Measurements from ENCODE around the gene ENO4.
A peak's percentile ranks its signal among the peaks of the same experiment; 100 is the strongest.

ENO4 gene

GRCh38 chr10:116831086-116831485 lies 18.2 kb upstream of the ENO4 start:
- DNase-seq = no peak

DNA sequence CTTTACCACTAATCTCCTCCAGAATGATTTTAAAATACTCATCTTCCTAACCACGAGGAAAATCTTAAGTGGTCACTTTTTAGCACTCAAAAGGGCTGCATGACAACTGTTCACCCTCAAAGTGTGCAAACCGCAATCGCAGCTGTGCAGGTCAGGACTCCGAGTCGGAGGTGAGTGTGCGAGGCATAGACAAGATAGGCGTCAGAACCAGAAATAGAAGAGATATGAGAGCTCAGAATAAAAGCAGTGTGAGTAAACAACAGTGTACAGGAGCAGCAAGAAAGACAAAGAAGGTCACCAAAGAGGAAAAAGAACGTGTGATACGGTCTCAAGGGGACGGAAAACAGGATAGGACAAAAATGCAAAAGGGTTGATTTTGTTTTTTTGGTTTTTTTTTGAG lies 17.5 kb upstream of the ENO4 start:
- no peak for DNase-seq

- DNase-seq = no peak
Observed at GRCh38 chr10:116833986-116834985, 15.0 kb upstream of the ENO4 start.

DNA sequence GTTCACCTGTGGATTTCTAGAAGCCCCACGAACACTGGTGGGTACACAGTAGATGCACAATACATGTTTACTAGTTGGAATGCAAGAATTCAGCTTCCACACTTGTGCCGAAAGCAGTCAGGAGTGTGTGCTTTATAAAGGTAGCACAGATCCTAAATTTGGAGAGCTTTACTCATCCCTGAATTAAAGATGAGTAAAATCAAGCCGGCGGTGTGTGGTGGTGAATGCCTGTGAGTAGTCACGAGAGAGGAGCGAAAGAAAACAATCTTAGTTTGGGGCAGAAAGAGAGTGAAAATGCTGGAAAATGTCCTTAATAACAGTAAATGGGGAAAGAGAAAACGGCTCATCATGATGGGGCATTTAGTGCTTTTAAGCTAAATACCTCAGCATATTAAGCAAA lies 13.6 kb upstream of the ENO4 start:
- no peak for DNase-seq

DNA sequence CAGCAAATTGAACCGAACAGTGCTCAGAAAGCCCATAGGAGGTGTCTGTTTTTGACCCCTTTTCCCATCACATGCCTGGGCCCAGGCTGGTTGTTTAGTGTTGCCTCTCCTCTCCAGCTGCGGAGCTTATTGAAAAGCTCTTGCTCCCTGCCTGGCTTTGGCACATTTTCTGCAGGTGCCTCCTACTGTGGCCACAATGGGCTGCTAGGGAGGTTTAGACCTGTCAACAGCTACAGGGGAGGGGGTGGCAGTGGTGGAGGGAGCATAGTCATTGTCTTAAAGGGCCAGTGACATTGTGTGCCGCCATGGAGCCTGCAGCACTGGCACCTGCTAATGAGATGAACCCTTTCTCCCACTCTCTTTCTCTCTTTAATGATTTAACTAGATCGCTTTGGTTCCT lies 13.2 kb upstream of the ENO4 start:
- no peak for DNase-seq

- DNase-seq = no peak
Observed at GRCh38 chr10:116836902-116837523, 12.3 kb upstream of the ENO4 start.

DNA sequence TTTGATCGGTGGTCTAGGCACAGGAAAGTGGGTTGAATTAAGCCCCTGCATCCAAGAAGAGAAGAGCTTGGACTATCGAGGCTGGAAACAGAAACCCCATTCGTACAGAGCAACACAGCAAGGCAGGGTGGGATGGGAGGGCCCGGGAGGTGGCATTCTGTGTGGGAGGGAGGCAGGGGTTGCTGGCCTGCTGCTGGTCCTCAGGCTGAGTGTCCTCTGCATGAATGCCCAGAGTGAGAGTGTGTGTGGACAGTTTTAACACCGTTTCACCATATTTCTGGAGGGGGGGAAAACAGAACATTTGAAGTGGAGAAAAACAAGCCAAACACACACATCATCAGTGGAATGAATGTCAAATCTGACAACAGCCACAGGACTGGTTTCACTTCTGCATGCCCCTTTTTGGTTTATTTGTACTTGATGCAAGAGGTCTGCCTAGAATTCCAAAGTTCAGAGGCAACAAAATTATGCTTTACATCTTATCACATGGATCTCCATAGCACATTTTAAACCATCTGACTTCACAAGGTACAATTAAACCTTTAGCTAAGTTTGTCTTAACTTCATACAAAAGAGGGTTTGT lies 11.1 kb upstream of the ENO4 start:
- no peak for DNase-seq

DNA sequence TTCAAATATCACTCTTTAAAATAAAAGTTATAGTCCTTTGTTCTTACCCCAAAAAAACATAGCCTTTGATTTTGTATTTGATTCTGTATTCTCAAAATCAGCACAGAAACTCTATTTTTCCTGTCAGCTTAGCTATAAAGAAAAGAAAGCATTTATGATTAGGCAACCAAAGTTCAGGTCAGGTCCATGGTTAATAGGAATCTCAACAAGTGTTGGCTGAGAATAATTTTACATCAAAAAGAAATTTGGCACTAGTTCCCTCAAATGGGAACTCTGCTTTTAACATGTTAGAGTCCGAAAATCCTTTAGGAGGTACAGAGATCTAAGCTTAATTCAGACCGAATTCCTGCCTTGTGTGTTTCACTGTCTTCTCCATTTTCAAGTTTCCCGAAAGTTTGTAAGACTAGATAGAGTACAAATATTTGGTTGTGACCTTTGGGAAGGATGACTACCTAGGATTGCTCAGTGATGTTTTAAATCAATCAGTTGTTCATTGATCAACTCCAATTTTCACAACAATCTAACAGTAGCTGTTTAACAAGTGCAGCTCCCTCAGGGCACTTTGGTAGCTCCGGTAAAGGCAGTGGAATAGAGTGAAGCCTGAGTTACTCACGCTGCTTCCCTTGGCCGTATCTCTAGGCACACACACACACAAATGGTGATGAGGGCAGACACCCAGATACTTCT lies 8.8 kb upstream of the ENO4 start:
- no peak for DNase-seq

DNA sequence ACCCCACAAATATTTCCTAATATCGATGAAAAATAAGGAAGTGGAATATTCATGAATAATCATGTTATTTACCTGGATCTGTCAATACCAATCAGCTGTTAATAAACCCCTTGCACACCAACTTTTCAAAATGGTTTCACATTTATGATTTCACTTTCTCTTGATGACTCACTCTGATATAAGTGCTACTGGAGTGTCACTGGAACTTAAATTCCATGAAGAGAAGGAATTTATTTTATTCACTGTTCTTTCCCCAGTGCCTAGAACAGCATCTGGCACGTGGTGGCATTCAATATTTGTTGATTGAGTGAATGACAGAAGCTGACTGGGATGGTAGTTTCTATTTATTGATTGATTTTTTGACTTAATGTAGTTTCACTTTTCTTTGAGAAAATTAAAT lies 3.5 kb upstream of the ENO4 start:
- no peak for DNase-seq

- DNase-seq = peak; percentile 33
Observed at GRCh38 chr10:116848032-116848943, 1.0 kb upstream of the ENO4 start.

DNA sequence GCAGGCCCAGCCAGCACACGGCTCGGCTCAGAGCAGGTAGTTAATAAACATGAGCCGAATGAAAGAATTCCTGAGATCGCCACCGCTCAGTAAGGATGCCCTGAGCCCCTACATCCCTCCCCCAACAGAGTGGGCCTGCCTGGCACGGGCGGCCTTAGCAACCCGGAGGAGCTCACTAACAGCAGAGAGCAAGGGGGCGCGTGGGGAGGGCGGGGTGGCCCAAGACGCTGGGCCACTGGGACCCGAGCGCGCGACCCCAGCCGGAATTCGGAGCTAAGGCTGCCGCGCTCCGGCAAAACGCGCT lies 403 bp upstream of the ENO4 start:
- no peak for DNase-seq

DNA sequence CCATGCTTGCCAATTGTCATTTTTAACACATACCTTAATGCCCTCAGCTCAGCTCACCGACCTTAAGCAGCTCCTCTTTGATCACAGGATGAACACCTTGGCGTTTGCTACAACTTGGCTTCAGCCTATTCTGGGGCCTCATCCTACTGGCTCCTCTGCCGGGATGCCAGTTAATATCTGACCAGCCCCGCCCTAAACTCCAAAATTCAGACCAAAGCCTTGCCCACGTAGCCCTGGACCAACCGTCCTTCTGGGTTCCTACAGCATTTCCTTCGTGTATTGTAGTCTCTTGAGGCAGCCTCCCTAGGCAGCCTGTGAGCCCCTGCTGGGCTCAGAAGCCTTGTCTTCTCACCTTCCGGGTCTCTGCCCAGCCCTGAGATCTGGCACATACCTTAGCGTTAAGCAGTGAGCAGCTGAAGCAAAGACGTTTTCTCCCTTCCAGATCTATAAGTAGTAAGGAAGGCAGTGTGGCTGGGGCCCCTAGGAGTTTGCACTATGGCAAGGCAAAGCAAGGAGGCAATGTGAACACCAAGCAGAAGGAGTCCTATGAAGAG lies 836 bp downstream of the ENO4 start:
- no peak for DNase-seq

DNA sequence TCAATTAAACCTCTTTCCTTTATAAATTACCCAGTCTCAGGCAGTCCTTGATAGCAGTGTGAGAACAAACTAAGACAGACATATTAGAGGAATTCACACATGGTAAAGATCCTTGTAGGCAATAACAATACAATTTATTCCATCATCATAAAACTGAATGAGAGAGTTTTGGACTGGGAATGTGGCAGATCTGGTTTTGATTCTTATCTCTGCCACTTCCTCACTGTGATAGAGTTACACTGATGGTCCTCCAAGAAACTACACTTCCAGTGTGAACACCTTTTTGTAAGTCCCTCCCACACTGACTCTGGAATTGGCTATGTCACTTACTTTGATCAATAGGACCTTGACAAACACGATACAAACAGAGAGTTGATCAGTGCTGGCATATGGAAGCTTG lies 2.9 kb downstream of the ENO4 start:
- DNase-seq = no peak

DNA sequence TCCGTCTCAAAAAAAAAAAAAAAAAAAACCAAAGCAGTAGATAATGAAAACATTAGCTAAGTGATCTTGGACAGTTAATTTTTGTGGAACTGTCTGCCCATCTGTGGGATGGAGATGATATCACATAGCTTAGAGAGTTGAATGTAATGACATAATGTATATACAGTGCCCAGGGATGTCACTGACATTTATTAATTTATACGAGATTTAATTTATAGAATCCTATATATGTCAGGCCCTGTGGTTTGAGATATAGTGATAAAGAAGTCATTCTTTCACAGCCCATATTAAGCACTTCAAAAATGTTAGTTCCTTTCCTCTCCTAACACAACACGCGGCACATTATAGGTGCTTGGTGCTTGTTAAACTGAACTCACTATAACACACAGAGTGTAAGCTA lies 4.0 kb downstream of the ENO4 start:
- no peak for DNase-seq

- DNase-seq = no peak
Observed at GRCh38 chr10:116853701-116854100, 4.4 kb downstream of the ENO4 start.

DNA sequence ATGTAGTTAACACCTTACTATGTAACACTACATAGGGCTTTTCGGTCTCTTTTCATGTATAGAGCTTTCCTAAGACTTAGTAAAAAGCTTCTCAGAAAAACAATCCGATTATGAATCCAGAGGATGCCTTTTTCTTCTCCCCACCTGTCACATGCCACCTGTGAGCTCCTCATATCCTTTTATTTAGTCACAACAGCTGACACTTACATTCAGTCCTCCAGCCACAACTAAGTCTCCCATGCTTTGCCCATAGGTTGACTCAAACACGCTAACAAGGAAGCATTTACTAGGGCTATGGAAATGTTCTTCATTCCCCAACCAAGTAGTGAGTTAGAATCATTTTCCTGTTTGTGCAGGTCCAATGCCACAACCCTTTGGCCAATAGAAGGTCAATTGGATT lies 7.9 kb downstream of the ENO4 start:
- DNase-seq = no peak

GRCh38 chr10:116861796-116862195 lies 12.5 kb downstream of the ENO4 start:
- DNase-seq = no peak

DNA sequence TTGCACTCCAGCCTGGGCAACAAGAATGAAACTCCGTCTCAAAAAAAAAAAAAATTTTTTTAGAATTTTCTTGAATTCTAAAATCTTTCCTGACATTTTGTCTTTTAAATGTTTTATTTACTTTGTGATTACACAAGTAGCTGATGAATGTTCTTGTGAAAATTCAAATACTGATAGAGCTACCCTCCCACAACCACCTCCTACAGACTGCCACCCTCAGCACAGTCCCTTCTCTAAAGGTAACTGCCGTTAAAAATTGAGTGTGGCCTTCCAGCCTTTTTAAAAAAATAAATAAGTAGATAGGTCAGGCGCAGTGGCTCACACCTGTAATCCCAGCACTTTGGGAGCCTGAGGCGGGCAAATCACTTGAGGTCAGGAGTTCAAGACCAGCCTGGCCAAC lies 15.1 kb downstream of the ENO4 start:
- DNase-seq = no peak

GRCh38 chr10:116866066-116866465 lies 16.8 kb downstream of the ENO4 start:
- DNase-seq = no peak

DNA sequence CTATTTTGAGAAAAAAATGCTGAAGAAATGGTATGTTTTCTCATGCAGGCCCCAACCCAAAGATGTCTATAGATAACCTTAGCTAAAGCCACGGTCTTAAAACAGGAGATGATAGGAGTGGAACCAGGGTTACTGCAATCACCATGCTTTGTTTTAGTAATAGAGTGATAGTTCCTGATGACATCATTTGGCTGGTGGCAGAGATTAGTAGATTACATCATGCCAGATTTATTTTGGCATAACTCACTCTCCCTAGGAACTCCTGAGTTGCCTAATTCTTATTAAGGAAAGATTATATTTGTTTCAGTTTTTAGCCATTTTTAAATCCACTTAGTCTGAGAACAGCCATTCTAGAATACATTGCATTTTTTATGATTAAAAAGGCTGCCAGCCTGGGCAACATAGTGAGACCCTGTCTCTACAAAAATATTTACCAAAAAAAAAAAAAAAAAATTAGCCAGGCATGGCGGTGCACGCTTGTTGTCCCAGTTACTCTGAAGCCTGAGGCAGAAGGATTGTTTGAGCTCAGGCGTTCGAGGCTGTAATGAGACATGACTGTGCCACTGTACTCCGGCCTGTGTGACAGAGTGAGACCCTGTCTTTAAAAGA lies 17.8 kb downstream of the ENO4 start:
- DNase-seq = no peak

DNA sequence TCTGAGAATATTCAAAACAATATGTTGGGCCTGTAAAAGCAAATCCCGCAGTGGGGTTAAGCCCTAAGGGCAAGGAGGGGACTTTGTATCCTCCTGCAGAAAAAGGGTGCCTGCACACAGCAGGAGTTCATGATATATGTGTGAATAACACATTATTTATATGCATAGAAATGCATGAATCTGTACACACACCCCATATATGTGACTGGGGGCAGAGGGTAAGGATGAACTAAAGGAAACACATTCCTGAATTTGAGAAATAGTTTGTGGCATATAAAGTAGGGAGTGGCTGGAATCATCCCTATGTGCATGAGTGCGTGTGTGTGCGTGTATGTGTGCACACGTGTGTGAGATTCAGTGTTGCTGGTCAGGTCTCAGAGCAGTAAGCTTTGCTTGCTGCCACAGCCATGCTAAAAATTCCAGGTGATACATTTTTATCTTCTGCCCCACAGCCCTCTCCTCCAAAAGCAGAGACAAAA lies 18.9 kb downstream of the ENO4 start:
- DNase-seq = no peak

- no peak for DNase-seq
Observed at GRCh38 chr10:116868722-116869121, 19.4 kb downstream of the ENO4 start.

All from CD4-positive, alpha-beta T cell treated with Interleukin-21 for 1 hour (primary cell).